OCI-M2 (cell line): Measurements from ENCODE around the gene DNAH17.

Source experiments
- DNase-seq: peaks from one replicate; lab custom pipeline; 2025; ENCODE audit not compliant: unreplicated experiment; lab: John Stamatoyannopoulos, UW

DNAH17 gene

DNA sequence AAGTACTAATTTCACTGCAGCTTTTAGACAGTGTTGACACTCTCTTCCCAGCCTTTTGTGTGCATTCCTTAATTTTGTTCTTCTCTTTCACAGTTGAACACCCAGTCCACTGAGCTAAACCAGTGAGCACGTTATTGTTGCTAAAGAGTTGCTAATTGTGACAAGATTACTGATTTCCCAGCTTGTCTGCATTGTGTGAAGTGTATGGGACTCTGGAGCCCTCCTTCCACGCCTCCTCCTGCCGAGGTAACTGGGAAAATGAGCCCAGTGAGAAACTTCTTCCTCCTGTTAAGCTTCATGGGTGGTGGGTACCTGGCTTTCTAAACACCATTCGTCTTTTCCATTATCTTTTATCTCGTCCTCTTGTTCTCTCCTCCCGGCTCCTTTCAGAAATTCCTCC is 29.8 kb upstream of the DNAH17 start:
- no peak for DNase-seq

DNA sequence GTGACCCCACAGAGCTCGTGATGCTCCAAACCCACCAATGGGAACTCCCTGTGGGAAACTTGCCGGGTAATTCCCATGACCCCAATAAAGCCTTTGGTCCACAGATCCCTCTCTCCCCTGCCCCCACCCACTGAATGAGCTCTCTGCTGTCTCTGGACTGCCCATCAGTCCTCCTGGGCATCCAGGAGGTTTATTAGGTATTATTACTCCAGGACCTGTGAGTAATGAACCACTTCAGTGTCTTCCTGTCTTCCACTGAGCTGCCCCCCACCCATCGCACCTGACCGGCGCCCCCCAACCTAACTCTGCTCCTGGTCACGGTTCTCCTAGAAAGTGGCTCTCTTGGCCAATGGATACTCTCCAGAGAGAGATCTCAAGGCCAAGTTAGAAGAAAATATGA is 28.7 kb upstream of the DNAH17 start:
- DNase-seq: no peak

DNA sequence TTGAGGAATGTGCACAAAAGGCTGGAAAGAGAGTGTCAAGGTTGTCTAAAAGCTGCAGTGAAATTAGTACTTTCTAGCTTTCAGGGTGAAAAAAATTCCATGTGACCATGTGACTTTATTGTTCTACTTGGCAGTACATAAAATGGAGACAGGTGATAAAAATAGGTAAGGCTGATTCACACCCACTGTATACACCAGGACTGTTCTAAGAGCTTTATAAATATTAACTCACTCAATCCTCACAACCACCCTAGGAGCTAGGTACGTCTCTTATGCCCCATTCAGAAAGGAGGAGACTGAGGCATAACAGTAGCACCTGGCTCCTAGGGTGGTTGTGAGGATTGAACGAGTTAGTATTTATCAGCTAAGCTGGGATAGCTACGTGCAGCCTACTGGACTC is 28.2 kb upstream of the DNAH17 start:
- no peak for DNase-seq

DNA sequence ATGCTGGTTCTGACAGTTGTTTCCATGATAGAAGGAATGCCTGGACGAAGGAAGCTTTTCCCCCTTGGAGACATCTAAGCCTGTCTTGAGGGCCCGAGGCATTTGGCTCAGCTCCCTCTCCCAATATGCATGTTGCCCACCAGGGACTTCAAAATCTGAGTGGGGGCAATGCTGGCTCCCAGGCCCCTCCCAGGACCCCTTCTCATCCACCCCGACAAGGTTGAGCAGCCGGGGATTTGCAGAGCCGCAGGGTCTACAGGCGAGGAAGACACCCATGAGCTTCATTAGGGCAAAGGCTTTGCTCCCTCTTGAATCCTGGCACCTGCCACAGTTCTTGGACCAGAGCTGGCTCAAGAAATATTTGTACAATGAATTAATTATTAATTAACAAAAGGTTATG is 25.1 kb upstream of the DNAH17 start:
- DNase-seq: no peak

DNA sequence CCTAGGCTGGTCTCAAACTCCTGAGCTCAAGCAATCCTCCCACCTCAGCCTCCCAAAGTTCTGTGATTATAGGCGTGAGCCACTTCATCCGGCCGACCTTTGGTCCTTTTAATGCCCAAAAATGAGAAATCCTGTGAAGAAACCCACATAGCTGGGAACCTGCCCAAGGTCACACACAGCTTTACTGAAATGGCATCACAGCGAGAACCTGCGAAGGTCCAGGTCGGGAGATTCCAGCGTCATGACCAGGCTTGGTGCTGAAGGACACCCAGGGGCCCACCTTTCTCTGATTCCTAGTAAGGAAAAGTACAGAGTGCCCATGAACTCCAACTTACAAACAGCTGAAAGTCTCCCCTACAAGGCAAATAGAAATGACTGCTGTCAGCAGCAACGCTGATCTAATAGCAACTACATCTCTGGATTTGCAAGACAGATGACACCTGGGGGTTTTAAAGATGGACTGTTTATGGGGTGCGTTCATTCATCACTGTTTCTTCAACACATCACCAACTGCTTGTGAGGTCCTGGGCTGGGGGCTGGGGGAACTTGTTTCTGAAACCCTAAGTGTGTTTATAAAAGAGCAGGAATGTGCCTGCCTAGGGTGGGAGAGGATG is 24.5 kb upstream of the DNAH17 start:
- DNase-seq: no peak

DNA sequence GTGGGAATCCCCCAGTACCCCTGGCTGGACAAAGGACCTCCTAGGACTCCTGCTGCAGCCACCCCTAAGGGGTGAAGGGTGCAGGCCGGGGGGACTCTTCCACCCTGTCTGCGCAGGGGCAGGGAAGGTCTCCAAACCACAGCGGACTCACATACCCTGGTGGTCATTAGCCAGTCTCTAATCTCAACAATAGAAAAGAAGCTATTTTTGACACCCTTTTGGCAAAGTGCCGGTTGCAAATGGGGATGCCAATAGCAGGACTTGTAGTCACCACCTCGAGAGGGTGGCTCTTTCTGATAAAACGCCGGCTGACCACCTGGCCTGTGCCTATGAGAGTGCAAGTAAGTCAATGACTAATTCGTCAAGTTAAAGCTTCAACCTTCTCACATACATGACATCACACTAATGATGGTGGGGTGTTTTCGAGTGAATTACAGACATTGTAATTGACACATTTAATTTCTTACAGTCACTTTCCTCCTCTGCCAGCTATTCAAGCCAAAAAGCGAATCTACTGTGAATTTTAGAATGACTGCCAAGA is 23.1 kb upstream of the DNAH17 start:
- no peak for DNase-seq

DNA sequence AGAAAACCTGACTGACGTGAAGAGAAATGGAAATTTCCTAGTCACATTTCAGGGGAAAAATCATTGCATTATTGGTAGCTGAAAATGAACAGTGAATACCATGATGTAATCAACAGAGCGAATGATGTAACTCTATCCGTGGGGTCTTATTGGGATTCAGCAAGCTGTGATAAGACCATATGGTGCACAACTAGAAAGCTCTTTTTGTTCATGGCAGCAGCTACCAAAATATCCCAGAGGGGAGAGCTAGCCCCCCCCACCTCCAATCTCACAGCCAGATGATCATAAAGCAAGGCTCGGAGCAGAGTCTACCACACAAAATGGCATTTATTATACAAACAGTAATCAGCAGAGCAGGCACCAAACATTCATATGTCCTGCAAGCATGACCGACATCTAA is 22.2 kb upstream of the DNAH17 start:
- no peak for DNase-seq

DNA sequence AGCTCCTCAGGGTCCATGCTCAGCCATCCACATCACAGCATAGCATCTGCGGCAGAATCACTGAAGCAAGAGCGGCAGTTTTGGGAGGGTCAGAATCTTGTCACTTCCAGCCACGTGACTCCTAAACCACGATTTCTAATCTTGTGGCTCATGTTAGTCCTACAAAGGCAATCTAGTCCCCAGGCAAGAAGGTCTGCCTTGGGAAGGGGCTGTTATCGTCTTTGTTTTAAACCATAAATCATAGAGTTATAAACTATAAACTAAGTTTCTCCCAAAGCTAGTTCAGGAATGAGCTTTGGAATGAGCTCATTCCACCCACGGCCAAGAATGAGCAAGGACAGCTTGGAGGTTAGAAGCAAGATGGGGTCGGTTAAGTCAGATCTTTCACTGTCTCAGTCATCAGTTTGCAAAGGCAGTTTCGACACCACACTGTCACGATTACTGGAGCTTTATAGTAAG is 20.8 kb upstream of the DNAH17 start:
- DNase-seq: no peak

DNA sequence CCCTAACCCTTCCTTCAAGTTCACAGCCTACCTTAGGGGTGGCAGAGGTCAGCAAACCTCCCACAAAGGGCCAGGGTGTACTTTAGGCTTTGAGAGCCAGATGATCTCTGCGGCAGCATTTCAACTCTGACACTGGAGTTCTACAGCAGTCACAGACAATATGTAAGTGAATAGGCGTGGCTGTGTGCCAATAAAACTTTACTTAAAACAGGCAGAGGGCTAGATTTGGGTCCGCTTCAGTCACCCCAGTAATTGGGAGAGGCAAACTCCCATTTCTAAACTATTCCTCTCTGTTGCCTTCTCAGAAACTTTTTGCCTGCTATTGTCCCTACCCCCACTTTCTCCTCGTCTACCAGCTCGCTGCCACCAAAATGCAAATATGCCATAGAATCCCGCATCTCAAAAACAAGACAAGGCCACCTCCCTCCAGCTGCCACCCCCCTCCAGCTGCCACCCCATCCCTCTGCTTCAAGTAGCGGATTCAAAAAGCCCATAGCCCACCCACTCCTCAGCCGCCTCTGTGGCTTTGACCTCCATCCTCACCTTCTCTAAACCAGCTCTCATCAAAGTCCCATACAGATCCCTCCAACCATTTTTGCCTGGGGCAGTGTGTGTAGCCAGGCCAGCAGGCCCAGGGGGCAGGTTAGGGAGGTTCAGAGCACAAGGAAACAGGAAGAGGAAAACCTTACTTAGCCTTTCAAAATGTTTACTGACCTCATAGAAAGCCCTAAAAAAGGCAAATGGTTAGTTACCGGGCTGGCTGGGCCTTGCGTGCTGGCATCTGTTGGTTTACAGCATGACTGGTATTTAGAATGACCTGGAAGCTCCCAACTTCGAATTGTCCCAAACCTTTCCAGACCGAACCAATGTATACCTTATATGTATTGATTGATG is 19.9 kb upstream of the DNAH17 start:
- no peak for DNase-seq

DNA sequence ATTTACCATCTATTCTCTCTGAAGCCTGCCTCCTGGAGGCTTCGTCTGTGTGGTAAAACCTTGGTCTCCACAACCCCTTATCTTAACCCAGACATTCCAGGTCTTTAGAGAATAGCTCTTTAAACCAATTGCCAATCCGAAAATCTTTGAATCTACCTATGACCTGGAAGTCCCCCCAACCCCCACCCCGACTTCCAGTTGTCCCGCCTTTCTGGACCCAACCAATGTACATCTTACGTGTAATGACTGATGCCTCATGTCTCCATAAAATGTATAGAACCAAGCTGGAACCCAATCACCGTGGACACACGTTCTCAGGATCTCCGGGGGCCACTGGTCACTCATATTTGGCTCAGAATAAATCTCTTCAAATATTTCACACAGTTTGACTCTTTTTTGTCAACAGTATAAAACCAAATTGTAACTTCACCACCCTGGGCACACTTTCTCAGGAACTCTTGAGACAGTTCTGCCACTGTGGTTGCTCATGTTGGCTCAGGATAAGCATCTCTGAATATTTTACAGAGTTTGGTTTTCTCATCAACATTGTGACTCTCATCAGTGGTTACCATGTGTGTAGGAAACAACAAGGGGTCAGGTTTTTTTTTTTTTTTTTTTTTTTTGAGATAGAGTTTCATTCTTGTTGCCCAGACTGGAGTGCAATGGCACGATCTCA is 18.1 kb upstream of the DNAH17 start:
- no peak for DNase-seq

DNA sequence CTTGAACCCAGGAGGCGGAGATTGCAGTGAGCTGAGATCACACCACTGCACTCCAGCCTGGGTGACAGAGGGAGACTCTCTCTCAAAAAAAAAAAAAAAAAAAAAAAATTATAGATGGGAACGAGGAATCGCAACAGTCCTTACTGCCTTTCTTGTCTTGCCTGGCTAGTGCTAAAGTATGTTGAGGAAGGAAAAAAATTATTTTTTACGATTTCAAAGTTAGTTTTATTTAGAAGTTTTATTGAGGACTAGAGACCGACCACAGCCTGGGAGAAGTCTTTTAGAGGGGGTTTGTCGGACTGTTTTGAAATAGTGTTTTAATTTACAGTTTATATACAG is 15.8 kb upstream of the DNAH17 start:
- no peak for DNase-seq

DNA sequence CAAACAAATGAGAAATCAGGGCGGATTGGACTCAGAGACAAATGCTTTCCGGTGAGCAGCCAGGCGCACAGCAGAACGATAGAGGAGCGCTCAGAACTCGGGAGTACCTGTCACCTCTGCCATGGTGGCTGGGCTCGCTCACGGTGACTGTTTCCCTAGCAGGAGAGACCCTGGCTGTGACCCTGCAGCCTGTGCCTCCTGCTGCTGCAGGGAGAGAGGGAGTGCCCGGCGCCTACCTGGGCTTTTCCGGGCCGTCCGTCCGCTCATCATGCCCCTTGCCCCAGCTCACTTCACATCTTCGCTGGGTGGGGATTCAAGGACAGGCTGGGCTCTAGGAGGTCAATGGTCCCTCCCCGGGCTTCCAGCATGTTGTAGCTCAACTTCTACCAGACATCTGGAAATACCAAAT is 14.1 kb upstream of the DNAH17 start:
- no peak for DNase-seq

DNA sequence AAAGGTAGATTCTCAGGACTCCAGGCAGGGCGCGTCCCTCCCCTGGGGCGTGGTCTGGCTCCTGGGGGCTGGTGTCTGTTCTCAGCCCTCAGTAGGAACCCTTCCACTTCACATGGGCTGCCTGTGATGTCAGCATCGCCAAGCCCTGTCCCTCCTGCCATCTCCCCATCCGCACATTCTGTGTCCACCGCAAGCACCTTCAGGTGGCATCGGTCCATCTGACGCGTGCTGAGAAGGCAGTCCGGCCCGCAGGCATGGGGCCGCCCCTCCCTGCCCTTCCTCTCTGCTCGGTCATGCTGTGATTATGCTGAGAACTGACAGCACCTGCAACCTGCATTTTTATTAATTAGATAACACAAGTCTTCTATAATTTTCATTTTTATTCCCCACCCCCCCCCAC is 12.7 kb upstream of the DNAH17 start:
- no peak for DNase-seq

DNA sequence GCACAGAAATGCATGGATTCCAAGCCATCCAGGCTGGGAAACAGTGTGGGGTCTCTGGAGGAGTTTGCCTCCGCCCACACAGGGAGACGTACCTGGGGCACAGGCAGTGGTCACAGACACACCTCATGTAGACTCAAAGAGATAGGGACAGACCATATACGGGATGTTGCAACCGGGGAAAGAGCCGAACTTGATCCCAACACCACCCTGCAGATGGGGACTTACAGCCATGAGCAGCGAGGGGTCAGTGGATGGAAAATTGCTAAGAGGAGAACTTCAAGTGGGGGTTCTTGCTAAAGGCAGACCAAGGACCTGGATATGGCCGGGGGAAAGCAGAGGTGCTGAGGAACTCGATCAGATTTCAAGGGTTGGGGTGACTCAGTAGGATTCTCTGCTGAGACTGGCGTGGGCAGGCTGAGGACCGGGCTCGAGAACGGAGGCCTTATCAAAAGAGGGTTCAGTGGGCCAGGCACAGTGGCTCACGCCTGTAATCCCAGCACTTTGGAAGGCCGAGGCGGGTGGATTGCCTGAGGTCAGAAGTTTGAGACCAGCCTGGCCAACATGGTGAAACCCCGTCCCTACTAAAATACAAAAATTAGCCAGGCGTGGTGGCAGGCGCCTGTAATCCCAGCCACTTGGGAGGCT is 12.0 kb upstream of the DNAH17 start:
- DNase-seq: no peak

DNA sequence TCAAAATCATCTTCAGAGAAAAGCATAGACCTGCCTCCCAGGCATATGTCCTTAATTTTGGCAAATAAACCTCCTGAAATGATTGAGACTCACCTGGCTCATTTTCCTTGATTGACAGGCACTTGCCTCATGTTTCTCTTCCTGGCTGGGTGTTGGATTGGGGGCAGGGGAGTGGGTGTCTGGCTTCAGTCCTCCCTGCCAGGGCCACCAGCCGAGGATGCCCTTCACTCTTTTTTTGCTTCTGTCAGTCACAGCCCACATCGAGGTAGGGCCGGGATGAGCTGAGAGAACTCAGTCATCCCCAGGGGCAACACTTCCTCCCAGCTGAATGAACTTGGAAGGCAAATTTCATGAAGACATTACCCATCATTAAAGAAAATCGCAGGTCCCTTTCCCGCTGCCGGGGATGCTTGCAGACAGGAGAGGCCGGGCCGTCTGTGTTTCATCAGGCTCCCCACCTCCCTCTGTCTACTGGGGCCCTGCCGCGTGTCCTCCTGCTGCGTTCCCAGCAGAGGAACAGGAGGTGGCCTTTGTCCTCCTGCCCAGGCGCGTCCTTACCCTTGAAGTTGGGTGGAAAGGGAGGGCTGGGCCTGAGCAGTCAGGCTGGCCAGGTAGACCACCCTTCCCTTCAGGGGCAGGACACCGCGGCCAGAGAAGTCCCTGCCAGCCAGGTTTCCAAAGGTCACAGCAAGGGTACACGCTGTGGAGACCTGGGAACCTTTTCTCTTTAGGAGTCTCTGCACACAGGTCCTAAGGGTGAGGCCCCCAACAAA is 11.2 kb upstream of the DNAH17 start:
- DNase-seq: no peak

DNA sequence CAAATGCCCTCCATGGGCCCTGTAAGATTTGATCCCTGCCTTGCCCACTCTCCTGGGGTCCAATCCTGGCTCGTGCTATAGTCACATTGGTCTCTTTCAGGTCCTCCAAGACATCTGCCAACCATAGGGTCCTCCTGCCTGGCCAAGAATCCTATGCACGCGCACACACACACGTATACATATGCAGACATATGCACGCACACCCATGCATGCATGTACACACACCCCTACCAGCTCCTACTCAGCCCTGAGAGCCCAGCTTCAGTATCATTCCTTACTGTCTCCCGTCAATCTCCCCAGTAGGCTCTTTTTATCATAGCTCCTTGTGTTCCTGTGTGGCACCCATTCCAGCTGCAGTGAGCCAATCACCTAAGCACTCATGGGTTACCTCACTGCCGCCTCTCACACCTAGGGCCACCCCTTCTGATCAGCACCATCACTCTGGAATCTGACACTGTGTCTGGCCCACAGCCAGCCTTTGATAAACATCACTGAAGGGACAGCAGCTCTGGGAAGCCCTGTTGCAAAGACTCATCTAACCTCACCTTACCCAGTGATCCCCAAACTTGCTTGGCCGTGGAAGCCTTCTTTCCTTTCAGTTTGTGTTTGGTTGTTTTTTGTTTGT is 7.9 kb upstream of the DNAH17 start:
- DNase-seq: no peak

DNA sequence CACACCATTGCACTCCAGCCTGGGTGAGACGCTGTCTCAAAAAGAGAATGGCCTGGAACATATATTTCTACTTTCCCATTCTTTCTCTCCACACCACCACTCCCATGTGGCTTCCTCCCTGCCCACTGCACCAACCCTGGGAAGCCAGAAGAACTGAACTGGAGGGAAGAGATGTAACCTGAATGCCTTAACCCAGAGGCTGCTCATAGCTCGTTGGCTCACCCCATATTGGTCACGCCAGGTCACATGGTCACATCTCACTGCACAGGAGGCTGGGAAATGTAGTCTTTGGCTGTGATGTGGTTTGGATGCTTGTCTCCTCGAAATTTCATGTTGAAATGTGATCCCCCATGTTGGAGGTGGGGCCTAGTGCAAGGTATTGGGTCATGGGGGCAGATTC is 5.9 kb upstream of the DNAH17 start:
- no peak for DNase-seq

DNA sequence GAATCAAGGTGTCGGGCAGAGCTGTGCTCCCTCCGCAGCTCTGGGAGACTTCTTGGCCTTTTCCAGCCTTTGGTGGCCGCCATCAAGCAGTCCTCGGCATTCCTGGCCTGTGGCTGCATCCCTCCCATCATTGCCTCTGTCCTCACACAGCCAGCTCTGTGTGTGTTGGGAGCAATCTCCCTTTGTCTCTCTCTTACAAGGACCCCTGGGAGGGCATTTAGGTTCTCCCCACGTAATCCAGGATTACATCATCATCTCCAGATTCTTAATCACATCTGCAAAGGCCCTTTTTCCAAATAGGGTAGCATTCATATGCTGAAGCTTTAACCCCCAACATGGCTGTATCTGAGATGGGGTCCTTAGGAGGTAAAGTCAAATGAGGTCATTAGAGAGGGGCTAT is 4.1 kb upstream of the DNAH17 start:
- no peak for DNase-seq

DNA sequence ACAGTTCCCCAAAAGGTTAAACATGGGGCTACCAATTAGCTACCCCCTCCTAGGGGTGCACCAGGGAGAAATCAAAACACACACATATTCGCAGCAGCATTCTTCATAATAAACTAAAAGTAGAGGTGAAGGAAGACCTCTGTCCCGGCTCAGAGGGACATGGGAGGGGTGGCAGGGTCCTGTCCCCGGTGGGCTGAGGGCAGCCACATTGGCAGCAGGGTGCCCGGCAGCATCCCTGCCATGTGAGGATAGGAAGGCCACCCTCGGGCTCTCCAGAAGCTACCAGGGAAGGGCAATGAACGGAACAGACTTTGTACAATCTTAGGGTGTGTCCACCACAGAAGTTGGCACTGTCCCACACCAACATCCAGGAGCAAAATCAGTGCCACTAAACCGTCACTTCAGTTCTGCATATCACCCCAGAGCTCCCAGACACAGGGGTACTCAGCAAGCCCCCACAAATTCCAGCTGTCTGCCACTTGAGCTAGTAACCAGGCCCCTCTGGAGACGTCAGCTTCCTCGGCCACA is 3.1 kb upstream of the DNAH17 start:
- DNase-seq: no peak
